ENCODE measurements around the gene RSBN1L.
"Not testable (repeated sequence)": the region's sequence is repeated elsewhere in the genome, so short reads cannot be mapped to it uniquely, and the experiment has no call there.

The RSBN1L gene

DNA sequence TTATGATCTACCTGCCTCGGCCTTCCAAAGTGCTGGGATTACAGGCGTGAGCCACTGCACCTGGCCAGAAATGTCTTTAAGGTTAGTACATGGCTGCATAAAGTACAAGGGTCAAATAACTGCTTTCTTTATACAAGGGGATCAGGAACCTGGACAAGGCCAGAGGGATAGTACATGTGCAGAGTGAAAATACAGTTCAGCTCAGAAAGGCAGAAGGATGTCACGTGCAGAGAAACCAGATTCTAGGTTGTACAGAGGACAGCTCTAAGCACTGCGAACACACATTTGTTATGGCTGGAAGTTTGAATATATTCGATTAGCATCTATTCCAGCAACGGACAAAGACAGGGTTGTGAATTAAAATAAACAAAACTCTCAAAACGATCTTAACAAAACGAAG, 6.0 kb upstream of the RSBN1L start:
- DNase-seq = no peak

DNA sequence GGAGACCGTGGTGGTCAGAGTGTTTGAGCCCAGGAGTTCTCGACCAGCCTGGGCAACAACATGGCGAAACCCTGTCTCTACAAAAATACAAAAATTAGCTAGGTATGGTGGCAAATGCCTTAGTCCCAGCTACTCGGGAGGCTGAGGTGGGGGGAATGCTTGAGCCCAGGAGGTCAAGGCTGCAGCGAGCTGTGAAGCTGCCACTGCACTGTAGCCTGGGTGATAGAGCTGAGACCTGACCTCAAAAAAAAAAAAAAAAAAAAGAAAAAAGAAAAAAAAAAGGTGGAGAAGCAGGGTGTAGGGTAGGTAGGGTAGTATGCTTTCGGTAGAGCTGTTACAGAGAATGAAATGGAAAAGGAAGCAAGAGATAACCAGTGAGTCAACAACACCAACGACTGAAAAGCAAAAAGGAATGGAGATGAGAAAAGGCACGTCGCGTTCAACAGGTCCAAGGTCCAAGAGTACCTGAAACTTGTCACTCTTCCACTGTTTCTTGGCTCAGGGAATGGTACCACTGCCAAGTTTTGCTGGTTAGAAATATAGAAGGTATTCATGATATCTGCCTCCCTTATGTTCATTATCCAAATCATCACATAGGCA, 4.3 kb upstream of the RSBN1L start:
- no peak for DNase-seq

GRCh38 chr7:77693830-77694583, 2.3 kb upstream of the RSBN1L start:
- no peak for DNase-seq

DNA sequence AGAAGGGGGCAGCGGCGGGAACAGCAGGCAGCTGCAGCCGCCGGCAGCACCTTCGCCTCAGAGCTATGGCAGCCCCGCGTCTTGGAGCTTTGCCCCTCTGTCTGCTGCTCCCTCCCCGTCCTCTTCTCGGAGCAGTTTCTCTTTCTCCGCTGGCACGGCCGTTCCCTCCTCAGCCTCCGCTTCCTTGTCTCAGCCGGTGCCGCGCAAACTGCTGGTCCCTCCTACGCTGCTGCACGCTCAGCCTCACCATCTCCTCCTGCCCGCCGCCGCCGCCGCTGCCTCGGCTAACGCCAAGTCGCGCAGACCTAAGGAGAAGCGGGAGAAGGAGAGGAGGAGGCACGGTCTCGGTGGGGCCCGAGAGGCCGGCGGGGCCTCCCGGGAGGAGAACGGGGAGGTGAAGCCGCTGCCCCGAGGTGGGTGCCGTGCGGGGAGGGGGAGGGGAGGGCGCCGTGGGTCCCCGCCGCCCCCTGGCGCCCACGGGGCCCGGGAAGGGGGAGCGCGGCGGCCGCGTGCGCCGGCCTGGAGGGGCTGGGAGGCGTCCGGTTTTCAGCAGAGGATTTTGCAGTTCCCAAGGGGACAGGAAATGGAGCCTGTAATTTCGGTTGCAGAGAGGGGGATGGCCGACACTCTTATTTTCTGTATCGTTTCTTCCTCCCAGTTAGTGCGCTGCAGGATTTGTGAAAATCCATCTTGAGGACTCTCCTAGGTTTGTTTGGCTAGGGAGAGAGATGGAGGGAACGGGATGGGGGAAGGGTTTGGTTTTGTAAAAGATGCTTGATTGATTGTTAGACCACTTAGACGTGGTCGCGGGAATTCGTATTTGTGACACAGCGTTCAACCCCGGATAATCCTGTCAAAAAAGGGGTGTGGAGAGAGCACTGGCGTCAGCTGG, 630 bp downstream of the RSBN1L start:
- DNase-seq = peak; percentile 74

GRCh38 chr7:77697535-77697831, 1.2 kb downstream of the RSBN1L start:
- no peak for DNase-seq

DNA sequence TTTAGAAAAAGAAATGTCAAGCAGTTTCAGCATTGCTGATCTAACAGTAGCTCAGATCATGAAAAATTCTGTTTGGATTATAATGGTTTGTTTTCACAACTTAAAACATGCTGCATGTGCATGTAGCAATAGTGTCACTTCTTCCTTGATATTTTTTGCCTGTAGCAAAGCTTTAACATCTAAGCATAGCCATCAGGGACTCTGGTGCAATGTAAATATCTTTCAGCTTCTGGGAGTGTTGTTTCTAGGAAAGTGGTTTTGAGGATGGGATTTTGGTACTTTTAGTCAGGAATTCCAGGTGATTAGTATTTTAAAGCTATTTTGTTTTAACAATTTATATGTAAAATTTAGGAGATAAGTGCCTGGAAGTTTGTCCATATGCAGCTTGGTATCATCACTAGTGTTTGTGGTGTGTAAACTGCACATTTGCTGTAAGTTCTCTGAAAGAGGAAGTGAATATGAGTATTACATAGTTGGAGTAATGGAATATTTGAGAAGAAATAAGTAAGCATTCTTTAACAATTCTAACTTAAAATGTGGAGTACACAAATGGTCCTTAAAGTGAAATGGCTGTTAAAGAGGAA, 1.9 kb downstream of the RSBN1L start:
- no peak for DNase-seq

DNA sequence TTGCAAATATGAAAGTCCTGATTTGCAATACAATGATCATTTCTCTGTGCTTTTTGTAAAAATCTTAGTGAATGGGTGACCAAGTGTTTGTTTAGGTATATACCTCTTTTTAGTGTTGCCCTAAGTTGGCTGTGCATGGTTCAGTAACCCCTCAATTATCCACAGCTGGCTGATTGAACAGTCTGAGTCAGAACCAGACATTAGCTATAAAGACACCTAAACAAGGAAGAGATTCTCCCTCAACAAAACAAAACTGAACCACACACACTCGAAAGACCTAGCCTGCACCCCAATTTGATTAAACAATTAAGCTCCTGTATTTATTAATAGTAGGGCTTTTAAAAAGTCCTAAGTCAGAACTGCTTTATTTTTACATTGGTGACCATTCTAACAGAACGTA, 2.8 kb downstream of the RSBN1L start:
- no peak for DNase-seq

- no peak for DNase-seq
These were observed 6.3 kb downstream of the RSBN1L start for GRCh38 chr7:77702513-77702912.

DNA sequence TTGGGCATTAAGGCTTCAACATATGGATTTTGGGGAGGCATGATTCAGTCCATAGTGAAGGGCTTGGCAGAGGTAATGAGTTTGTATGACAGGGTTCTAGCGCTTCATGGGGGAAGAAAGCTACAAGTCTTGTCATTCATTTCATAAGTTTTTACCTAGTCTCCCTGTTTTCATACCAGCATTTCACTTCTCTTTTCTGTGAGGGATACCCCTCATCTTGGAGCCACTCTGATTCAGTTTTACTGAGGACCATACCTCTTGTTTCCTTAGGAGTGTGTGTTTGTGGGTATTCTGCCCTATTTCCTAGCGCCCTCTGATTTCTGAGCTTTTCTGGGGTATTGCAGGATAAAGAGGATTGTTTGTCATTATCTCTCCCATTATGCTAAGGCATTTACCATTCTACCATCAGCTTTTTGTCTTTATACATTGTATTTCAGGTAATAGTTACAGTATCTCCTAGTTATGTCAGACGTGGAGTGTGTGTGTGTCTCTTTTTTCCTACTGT, 6.8 kb downstream of the RSBN1L start:
- DNase-seq = no peak

DNA sequence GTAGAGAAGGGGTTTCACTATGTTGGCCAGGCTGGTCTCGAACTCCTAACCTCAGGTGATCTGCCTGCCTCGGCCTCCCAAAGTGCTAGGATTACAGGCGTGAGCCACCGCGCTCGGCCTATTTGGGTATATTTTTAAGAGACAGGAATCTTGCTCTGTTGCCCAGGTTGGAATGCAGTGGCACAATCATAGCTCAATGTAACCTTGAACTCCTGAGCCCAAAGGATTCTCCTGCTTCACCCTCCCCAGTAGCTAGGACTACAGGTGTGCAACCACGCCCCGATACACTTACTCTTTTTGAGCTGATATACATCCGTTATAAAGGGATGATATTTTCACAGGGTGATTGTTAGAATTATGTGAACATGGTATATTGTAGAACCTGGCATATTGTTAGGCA, 7.4 kb downstream of the RSBN1L start:
- DNase-seq = not testable (repeated sequence)

DNA sequence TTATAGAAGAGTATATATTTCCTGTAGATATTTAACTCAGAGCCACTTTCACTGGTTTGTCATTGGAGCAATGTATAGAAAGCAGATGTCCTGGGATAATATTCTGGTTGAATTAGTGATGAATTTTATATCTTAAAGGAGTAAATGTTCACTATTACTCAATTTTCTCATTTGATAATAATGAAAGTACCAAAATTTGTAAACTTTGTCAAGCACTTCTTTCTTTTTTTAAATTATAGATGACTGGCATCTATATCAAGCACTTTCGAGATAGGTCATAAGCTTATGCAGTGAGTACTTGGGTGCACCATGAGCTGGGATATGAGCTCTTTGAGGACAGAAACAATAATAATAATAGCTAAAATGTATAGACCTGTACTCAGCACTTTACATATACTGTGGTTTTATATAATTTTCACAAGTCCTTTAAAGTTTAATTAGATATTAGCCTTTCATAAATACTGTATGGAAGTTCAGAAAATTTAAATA, 11.3 kb downstream of the RSBN1L start:
- no peak for DNase-seq

- no peak for DNase-seq
These were observed 13.8 kb downstream of the RSBN1L start for GRCh38 chr7:77710067-77710466.

DNA sequence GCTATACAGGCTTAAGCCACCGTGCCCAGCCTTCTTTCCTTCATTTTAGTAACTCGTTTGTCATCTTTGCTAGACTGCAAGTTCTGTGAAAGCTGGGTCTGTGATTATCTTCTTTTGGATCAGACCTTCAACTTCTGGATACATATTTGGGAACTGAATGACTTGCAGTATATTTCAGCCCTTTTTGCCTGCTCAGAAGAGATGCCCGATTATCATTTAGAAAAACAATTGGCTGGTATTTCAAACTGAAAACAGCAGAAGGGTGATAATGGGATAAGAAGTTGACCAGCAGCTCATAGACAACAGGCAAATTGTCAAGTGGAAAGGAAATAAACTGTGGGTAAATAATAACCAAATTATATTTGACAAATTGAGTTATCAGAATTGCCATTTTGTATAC, 14.6 kb downstream of the RSBN1L start:
- no peak for DNase-seq

DNA sequence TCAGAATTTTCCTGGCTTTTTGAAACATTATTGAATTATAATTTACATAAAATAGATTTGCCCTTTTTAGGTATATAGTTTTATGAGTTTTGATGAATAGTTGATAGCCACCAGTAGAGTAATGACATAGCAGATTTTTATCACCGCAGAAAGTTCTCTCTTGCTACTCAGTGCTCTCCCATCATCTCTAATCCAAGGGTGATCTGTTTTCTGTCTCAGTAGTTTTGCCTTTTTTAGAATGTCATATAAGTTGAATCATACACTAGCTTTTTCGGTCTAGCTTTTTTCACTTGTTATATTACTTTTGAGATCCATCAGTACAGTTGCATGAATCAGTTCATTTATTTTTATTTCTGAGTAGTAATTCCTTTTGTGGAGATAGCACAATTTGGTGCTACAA, 17.9 kb downstream of the RSBN1L start:
- no peak for DNase-seq

- not testable (repeated sequence) for DNase-seq
These were observed 18.7 kb downstream of the RSBN1L start for GRCh38 chr7:77714931-77715330.

DNA sequence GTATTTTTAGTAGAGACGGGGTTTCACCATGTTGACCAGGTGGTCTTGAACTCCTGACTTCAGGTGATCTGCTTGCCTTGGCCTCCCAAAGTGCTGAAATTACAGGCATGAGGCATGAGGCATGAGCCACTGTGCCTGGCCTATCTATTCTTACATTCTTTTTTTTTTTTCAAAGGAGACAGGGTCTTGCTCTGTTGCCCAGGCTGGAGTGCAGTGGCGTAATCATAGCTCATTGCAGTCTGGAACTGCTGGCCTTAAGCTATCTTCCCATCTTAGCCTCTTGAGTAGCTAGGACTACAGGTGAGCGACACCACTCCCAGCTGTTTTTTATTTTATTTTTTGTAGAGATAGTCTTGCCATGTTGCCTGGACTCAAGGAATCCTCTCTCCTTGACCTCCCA, 20.5 kb downstream of the RSBN1L start:
- DNase-seq = no peak

DNA sequence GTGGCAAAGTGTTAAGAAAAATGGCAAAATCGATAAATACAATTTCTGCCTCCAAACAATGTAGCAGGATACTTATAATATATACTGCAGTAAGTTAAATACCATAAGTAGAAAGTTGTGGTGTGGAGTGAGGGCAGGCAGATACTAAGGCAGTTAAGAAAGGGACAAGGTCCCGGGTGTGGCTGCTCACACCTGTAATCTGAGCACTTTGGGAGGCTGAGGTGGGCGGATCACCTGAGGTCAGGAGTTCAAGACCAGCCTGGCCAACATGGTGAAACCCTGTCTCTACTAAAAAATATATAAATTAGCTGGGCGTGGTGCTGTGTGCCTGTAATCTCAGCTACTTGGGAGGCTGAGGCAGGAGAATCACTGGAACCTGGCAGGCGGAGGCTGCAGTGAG, 21.3 kb downstream of the RSBN1L start:
- DNase-seq = not testable (repeated sequence)

- no peak for DNase-seq
These were observed 31.3 kb downstream of the RSBN1L start for GRCh38 chr7:77727527-77727926.

DNA sequence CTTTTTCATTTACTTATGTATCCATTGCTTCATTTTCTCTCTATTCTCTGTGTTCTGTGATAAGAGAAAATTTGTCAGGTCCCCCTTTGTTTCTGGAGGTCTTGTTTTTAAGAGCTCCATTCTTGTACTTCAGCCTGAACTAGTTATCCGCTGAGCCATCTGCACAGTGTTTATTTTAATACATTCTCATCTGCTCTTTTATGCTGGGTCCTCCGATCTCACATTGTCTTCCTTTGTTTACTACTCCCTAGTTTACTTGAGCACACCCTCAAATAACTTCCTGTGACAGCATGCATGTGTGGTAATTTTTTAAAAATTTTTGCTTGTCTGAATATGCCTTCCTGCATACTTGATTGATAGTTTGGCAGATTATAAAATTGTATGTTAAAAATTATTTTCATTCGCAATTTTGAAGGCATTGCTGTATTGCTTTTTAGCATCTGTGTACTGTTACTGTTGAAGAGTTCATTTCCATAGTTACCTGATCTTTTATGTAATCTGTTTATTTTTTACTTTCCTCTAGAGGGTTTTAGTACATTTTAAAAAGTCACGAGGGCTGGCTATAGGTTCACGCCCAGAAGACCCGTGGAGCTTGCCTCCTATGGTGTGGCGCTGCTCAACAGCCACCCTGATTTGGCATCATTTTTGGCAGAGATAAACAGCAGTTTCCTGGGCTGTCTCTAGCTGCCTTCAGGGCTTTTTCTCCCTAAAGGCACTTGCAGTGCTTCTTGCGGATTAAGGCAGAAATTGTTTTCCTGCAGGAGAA, 31.9 kb downstream of the RSBN1L start:
- no peak for DNase-seq

GRCh38 chr7:77729574-77730348, 33.5 kb downstream of the RSBN1L start:
- no peak for DNase-seq

- no peak for DNase-seq
These were observed 35.5 kb downstream of the RSBN1L start for GRCh38 chr7:77731716-77732115.

Data from stimulated activated CD4-positive, alpha-beta T cell treated with anti-CD3 and anti-CD28 coated beads, Interleukin-15, amount 100 ng/mL, for 24 hours (primary cell).